Activated T-cell treated with anti-CD3 and anti-CD28 coated beads, Interleukin-2, amount 50 U/mL, for 1 hour (primary cell): ENCODE measurements around the gene VANGL2.

Experiments used
- DNase-seq: peaks from one replicate; pipeline ENCODE4 v3.0.0-alpha.2; 2020

VANGL2 gene

DNA sequence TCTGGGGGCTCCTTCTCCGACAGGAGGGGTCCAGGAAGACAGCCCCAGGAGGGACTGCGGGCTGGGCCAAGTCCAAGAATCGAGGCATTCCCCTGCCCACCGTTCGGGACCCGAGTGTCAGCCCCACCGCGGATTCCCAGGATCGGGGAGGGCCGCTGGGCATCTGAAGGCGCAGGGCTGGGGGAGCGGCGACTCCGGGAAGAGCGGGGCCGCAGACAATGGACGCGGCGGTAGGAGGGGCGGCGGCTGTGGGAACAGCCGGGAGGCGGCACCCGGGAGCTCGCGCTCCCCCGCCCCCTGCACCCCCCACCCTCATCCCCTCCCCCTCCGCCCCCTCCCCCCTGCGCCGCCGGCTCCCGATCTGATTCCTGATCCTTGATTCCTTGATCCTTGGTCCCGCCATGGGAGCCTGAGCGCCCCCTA lies at the start of gene VANGL2:
Gene VANGL2, plus strand, starts transcription at position 342 of the 423 bp plus-strand sequence. CDS start 15,274 bp downstream, outside the sequence.
- peak; percentile 56 for DNase-seq

DNA sequence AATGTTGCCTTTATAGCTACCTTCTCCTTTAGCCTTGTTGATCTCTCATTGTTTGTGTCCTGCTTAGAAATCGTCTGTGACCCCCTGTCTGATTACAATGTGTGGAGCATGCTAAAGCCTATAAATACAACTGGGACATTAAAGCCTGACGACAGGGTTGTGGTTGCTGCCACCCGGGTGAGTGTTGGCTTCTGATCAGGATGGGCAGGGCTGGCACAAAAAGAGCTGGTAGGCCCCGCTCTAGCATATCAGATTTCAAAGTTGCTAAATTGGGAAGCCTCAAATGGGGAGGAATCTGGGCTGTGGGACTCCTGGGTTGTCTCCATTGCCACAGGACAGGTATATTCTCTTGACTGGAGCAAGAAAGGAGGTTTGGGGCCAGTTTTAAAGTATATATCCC lies 48.7 kb upstream of the VANGL2 start:
- DNase-seq = no peak

DNA sequence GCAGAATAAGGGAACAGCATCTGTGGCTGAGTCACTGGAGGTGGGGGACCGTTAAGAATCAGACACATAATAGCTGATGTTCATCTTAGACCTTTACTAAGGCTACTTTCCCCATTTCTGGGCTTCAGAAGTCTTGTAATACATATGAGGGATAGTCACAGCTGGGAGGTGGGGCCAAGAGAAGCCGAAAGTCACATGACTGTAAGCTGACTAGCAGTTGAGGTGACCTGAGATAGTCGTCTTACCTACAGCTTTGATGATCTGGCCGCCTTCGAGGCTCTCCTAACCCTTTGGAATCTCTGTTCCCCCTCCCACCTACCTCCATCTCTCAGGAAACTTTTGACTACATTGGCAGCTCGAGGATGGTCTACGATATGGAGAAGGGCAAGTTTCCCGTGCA lies 47.8 kb upstream of the VANGL2 start:
- no peak for DNase-seq

DNA sequence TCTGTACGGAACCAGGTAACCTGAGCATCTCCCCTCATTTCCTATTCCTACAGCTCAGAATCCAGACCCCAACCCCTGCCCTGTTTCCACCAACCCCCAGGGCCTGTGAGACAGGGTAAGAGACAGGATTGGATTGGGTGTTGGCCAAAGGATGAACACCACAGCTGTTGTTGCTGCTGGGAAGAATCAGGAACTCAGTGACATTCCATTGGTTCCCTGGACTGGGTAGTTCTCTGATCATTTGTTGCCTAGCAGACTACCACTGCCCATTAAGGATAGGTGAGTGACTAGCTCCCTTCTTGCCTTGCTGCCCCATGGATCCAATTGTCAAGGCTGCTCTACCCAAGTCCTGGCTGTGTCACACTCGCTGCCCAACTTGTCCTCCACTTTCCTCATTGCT lies 47.1 kb upstream of the VANGL2 start:
- DNase-seq = no peak

DNA sequence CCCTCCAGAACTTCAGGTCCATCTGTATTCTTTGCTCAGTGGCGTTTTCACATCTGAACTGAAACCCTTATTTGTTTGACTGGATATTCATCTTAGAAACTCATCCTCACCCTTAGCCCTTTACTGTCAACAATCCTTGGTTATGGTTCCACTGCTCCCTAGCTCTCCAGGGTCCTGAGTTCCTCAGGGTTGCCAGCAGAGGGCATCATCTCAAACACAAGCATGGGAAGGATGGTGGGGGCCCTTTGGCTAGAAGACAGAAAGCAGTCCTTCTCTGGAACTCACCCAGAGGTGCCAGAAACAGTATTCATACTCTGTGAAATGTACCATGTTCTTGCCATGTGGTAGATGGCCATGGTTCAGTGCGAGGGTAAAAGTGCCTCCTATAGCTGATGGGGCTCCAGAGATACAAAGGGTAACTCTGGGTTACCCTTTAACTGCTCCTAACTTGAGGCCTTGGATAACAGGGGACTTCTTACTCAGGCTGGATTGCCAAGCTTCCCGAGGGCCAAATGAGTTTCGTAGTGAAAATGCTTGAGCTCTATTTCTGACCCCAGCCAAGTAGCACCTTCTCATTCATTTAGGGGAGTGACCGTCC lies 45.9 kb upstream of the VANGL2 start:
- no peak for DNase-seq

DNA sequence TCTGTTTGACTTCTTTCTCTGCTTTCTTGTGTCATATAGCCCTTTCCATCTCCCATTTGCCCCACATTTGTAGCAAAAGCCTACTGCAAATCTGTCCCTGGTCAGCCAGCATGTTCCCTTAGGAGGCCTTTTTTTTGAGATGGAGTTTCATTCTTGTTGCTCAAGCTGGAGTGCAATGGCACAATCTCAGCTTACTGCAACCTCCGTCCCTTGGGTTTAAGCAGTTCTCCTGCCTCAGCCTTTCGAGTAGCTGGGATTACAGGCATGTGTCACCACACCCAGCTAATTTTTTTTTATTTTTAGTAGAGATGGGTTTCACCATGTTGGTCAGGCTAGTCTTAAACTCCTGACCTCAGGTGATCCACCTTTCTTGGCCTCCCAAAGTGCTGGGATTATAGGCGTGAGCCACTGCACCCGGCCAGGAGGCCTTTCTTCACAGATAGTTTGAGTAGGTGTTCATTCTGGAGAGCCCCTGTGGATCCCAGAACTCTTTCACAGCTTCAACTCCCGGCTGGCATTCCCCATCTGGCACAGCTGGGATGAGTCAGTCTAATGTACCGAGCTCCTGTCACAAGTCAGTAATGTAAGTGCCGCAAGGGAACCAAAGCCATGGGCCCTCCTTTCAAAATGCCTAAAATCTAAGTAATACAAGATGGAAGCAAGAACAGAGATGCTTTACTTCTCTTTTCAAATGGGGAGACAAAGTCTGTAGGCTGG lies 42.9 kb upstream of the VANGL2 start:
- no peak for DNase-seq

DNA sequence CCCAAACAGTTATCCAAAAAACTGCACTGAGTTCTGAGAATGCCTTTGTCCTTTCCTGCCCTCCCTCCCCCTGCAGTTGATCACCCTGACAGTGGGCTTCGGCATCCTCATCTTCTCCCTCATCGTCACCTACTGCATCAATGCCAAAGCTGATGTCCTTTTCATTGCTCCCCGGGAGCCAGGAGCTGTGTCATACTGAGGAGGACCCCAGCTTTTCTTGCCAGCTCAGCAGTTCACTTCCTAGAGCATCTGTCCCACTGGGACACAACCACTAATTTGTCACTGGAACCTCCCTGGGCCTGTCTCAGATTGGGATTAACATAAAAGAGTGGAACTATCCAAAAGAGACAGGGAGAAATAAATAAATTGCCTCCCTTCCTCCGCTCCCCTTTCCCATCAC lies 42.3 kb upstream of the VANGL2 start:
- DNase-seq = no peak

DNA sequence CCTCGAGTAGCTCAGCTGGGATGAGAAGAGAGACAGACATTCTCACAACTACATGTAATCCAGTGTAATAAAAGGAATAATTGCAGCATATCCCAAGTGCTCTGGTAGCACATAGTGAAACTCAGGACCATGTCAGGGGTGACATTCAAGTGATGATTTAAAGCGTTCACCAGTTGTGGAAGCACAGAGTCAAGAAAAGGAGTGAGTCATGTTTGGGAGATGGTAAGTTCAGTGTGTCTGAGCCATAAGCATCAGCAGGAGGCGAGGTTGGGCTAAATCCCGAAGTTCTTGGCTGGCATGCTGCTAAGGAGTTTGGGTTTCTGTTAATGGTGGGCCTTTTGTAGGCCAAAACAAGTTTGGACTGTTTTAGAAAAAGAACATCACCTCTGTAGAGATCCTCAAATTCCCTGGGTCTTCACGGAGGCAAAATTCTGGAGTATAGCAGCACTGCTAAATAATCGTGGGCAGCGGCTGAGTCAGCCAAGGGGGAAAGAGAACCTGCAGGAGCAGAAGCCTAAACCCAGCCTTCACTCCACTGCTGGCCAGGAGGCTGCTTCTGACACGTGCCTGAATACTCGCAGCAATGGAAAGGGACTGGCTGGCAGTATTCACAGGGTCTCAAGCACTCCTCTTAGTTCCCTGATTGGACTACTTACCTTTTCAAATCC lies 40.7 kb upstream of the VANGL2 start:
- DNase-seq = no peak

DNA sequence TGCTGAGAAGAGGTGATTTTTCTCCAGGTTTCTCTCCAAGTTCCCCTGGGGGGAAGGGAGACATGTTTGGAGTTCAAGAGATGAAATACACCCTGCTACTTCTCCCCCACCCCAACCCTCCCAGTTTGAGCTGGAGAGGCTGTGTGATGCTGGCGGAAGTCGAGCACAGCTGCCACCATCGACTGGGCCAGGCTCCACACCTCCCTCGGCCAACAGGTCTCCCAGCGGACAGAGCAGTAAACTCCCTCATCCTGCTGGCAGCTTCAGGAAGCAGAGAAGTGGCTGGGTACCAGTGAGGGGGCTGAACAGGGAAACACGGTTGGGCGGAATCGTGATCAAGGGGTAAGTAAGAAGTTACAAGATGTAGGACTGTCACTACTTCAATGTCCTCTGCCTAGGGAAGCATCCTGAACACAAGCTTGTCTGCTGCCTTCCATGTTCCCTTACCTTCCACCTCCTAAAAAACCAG lies 40.1 kb upstream of the VANGL2 start:
- no peak for DNase-seq

DNA sequence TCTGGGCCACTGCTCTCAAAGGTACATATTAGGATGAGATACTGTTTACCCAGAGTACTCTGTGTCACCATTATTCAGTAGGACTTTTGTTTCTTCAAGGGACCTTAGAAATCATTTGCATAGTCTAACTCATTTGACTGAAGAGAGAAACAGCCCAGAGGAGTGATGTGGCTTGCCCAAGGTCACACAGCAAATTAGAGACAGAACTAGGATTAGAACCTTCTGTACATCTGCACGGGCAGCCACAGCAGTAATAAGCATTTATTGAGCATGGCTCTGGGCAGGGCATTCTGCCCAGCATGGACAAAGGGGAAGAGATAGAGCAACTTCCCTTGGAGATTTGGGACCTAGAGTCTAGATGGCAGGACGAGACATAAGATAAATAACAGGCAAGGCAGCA lies 39.2 kb upstream of the VANGL2 start:
- no peak for DNase-seq

DNA sequence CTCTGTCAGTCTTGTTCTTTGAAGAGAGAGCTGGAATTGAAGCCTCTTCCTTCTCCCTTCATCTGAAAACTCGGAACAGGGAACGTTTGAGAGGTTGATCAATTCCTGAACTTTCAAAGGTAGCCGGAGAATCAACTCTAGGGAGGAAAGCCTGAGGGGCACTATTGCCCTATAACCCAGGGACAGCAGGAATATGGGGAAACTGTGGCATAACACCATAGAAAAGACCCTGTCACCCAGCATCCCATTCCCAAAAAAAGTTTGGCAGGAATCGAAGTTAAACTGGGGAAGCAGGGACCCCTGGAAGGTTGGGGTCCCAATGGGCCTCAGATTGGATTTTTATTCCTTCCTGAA lies 38.6 kb upstream of the VANGL2 start:
- no peak for DNase-seq

DNA sequence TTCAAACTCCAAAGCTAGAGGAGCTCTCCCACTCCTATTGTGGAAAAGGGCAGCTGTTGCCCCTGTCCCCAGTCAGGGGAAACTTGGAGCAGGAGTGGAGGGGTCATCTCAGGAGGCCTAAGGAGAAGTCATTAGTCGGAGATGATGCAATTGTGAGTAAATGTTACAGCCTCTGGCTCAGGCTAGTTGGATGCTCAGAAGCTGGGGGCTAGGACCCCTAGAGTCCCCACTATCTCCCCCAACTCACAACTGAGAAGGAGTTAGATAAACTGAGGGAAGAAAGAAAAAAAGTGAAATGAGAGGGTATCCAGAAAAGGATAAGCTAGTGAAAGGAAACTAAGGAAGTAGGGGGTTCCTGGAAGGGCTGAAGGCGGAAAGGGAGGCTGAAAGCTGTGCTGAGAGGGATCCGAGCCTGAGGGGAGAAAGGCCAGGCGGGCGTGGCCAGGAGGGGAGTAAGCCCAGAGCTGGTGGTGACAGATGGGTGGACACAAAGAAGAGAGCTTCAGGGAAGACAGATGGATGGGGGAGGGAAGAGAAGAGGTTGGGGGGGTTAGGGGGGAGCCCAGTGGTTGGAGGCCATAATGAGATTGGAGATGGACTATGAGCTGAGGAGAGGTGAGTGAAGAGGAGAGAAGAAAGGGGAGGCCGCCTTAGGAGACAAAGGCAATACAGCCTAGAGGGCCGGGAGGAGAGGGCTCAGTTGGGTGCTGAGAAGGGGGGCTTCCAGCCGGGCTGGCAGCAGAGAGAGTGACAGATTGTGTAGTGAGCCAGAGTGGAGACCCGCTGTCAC lies 38.0 kb upstream of the VANGL2 start:
- DNase-seq = no peak

DNA sequence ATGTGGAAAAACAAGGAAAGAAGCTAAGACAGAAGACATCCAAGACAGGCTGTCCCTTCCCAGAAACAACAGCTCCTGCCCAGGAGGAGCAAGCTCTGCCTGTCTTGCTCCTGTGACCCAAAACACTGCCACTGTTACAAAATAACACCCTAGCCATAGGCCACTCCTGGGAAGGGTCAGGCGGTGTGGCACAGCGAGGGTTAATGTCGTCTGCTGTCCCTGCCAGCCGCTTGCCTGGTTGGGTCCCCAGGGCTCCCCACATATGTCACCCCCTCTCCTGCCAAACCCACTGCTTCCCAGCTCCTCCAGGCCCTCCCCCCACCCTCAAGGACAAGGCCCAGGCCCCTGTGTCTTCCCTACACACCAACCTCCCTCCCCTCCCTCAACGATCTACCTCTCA lies 37.4 kb upstream of the VANGL2 start:
- DNase-seq = no peak

DNA sequence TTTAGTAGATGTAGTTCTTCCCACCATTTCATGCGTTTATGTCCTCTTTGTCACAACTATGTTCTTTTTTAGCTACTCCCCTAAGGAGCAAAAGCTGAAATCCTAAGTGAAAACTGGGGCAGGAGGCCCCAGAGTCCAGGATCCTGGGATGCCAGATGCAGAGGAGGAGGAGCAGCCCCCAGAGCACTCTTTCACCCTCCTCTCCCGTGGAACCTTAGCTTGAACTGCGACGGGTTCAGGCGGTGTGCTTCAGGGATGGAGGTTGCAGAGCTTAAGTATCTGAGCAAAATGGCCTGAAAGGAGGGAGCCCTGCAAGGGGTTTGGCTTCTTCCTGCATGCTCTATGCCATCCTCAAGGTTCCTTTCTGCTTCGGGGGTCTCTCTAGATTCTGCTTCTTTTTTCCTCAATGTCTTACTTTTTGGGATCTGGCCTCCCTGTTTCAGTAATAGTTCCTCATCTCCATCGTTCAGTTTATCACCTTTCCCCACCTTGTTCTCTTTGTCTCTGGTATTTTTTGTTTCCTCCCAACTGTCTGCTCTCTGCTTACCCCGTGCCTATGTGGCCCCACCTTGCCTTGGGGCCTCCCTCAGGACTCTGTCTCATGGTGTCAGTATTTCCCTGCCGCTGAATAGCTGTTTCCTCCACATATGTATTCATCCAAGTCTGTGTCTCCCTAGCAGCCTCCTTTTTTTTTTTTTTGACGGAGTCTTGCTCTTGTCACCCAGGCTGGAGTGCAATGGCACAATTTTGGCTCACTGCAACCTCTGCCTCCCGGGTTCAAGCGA lies 36.2 kb upstream of the VANGL2 start:
- no peak for DNase-seq

DNA sequence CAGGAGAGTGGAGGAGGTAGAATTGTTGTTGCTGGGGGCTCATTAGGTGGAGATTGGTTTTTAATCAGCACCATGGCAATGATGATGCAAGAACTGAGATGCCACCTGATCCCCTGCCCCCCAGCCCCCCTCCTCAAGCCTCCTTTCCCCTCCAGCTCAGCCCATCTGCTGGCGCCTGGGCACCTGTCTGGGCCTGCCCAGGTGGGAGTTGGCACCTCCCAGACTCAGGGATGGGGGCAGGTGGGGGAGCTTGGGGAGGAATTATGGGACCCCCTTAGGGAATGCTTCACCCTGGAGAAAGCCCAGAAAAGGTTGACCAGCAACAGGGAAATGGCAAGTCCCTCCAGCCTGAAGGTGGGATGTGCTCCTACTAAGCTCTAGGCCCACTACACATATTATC lies 35.0 kb upstream of the VANGL2 start:
- DNase-seq = no peak

DNA sequence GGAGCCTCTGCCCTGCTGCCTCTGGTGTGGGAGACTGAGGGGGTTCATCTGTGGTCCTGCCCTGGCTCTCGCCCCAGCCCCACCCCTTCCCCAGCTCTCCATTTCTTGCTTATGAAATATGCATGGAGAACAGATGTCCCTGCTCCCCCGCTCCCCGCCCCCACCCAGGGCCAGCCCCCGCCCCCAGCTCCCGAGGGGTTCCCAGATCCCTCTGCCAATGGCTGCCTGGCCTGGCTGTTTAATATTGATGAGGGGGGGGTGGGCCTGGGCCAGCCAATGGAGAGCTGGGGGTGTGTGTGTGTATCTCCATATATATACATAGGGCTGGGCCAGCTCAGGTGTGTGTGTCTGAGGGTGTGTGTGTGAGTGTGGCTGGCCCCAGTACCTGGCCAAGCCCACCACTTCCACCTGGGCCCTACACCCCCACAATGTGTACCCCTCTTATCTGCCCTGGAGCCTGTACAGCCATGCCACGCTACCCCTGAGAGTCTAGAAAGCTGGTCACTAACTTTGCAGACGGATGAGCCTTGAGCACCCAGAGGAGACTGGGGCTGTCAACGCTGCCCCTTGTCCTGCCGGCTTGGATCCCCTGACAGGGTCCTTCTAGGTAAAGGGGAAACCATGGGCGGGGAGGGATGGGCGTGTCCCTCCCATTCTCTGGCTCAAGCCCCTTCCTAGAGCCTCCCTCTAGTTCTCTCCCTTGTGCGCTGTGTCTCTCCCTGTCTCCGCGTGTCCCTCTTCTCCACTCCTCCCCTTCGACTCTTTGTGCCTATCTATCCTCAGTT lies 33.4 kb upstream of the VANGL2 start, which contains the start of gene NHLH1:
Gene NHLH1, plus strand, starts transcription at position 341 of the 785 bp plus-strand sequence. CDS start 3,661 bp downstream, outside the sequence.
- DNase-seq = no peak

DNA sequence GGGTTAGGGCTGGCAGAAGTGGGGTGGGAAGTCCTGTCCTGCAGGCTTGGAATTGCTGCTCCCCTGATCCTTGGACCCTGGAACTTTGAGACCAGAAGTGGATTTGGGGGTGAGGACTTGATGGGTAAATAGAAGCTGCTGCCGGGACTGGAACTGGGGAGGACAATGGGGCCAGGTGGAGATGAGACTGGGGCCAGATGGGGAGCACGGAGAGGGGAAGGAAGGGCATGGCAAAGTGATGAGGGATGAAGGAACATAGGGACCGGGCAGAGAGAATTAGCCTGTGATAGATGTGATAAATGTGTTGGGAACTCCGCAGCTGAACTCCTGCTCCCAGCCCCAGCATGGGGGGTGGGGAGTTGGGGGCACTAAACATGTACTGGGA lies 32.9 kb upstream of the VANGL2 start:
- no peak for DNase-seq

DNA sequence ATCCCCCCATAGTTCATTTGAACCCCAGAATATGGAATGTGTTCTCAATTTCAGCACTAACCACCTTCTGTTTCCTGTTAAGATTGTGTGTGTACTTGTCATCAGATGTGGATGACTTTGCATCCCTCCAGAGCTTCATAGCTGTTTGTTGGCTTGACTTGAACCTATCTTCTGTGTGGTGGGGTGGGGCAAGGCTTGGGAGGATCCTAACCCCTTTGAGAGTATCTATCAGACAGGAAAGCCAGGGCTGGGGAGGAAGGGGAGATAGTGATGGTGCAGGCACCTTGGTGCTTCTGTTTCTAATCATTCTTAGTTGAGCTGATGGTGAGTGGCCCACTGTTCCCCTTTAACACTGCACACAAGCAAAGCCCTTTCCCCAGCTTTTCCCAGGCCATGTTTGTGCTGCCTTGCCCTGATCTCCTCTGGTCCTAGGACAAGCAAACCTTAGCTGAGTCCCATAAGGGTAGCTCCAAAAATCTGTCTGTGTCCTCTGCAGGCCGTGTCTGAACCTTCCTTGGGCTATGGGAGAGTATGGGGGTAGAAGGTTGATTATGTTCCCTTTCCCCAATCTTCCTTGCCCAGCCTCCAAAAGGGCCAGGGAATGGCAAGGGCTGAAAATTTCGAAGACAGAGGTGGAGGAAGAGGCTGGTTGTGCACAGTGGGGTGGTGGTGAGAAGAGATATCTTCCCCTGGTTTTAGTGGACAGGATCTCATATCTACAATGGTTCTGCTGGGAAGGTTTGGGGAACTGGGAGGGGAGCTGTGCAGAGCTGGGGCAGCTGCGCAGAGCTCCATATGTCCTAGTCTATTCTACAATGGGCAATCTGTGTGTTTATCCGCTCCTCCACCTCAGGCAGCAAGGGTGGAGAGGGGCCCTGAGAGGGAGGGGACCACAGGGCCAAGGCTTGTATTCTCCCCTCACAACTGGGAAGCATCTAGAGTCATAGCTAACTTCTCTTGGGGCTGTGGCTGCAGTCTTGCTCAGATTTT lies 32.1 kb upstream of the VANGL2 start:
- DNase-seq = no peak

DNA sequence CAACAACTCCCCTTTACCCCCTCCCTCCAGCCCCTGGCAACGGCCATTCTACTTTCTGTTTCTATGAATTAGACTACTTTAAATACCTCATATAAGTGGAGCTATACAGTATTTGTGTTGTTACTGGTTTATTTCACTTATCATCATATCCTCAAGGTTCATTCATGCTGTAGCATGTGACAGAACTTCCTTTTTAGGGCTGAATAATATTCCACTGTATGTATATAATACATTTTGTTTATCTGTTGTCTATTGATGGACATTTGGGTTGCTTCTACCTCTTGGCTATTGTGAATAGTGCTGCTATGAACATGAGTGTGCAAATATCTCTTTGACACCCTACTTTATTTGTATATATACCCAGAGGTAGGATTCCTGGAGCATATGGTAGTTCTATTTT lies 31.3 kb upstream of the VANGL2 start:
- no peak for DNase-seq

DNA sequence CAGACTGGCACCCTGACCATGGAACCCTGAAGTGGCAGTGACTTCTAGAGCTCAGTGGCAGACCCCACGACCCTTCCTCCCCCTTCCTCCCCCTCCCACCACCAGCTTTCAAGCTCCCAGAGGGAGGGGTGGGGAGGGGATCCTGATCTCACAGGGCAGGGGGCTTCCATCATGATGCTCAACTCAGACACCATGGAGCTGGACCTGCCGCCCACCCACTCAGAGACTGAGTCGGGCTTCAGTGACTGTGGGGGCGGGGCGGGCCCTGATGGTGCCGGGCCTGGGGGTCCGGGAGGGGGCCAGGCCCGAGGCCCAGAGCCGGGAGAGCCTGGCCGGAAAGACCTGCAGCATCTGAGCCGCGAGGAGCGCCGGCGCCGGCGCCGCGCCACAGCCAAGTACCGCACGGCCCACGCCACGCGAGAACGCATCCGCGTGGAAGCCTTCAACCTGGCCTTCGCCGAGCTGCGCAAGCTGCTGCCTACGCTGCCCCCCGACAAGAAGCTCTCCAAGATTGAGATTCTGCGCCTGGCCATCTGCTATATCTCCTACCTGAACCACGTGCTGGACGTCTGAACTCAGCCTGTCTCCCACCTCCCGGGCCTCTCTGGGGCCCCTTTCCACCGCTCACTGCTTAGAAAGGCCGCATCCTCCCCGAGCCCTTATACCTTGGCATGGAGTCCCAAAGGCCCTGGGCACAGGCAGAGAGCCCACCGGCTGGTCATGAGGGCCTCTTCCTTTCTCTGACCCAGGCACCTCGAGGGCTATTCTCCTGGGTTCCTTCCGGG lies 29.6 kb upstream of the VANGL2 start:
- DNase-seq = no peak
